Right lobe of liver (tissue), 6 donors: ENCODE data around the gene SLC15A4. TPM values are rescaled to one million over a fixed set of nuclear protein-coding genes. Genes with fewer than 3 reads are reported as not detected.

Source experiments
- ATAC-seq, 4 donors: fragments of 200-7000 bp; cut with Tn5 transposase; one replicate each; pipeline ENCODE4 v1.9.1; 2020; ENCODE audit warnings: mild to moderate bottlenecking in 4 of 4, moderate library complexity in 4 of 4
- DNase-seq, 3 donors: peaks; one replicate each; pipeline ENCODE4 v3.0.0-alpha.2; 2020
- H3K27ac ChIP-seq, 3 donors: fragments of 200-600 bp; one replicate each; pipeline ENCODE4 v1.8.0; 2022
- H3K27me3 ChIP-seq, 2 donors: fragments of 200-600 bp; one replicate each; pipeline ENCODE4 v1.8.0; 2022
- H3K36me3 ChIP-seq, 4 donors: fragments of 200-600 bp; sonication (generic) in 1 of 4; one replicate each; pipeline versions ENCODE4 v1.5.1 to v1.8.0; 2017 to 2022; ENCODE audit warnings: control low read depth in 1 of 4
- H3K4me1 ChIP-seq, 4 donors: fragments of 200-600 bp; sonication (generic) in 1 of 4; one replicate each; pipeline versions ENCODE4 v1.5.1 to v1.8.0; 2017 to 2022; ENCODE audit warnings: control low read depth in 1 of 4
- H3K4me3 ChIP-seq, 3 donors: fragments of 200-600 bp; one replicate each; pipeline ENCODE4 v1.8.0; 2022
- H3K9me3 ChIP-seq, 4 donors: fragments of 200-600 bp; sonication (generic) in 1 of 4; one replicate each; pipeline versions ENCODE4 v1.5.1 to v1.8.0; 2017 to 2022; ENCODE audit warnings: control low read depth in 1 of 4
- CTCF ChIP-seq, 4 donors: fragments of 200-600 bp in 3 of 4; fragments of 450-650 bp in 1 of 4; IDR thresholded peaks; one replicate each; pipeline versions ENCODE4 v1.5.1 to v1.8.0; 2016 to 2022; ENCODE audit warnings: antibody characterized with exemption in 4 of 4, mild to moderate bottlenecking in 2 of 4
- POLR2A ChIP-seq: fragments of 450-650 bp; IDR thresholded peaks from one replicate; pipeline ENCODE4 v1.6.1; 2017; ENCODE audit warnings: antibody characterized with exemption, mild to moderate bottlenecking
- WGBS: methylation state at CpG from one replicate; pipeline ENCODE4 v1.1.6; 2018; ENCODE audit warnings: low coverage, low lambda C conversion rate; ENCODE audit not compliant: insufficient coverage; ENCODE audit errors: missing lambda C conversion rate; 5-methylcytosine and 5-hydroxymethylcytosine counted together
- intact Hi-C, 2 donors: fragments of 100-400 bp; cut with DNase I; formaldehyde crosslinking; loops; one replicate each; pipeline versions ENCODE4 v1.11.2 to v1.14.1; 2022
- total RNA-seq, 6 experiments: library from RNA; depleted of rRNA in 2 of 6; stranded (reverse); fragments of >200 nt in 2 of 6; fragmentation: NEBNext Ultra II Directional in 3 of 6; extraction: Animal tissue kit (Norgen Biotek cat#: 25700) in 3 of 6; gene quantifications; one replicate each; pipeline versions ENCODE4 v1.1.0 to v1.2.4, GENCODE V29; 2016 to 2023
- donor health status: DM: no; HTN: yes; CAD: no.
- donor health status: DM: no; HTN: no; CAD: no.
- donor health status: DM: no; HTN: no; CAD: no.
- donor health status: DM: no; HTN: yes; CAD: no.
- donor health status: DM: no; HTN: yes; CAD: no.

The SLC15A4 gene
- total RNA-seq, 6 experiments from 2014 or later = 10.7 to 49.2 (median 25.5) TPM

- intact Hi-C loops = no loop called here
- no peak for ATAC-seq
- Histone ChIP-seq H3K27ac (no peak overlapping the region), H3K4me3 (no peak overlapping the region), H3K36me3 (peaks cover 0 to 46% (median 15%) of the 10 kb centered on the region in 4 donors), H3K27me3 (no peaks in the 10 kb centered on the region), H3K9me3 (no peaks in the 10 kb centered on the region), H3K4me1 (no peaks in the 10 kb centered on the region)
- no peak for DNase-seq
- no peak for TF ChIP-seq POLR2A
- no peak for TF ChIP-seq CTCF (IDR thresholded peaks at IDR 0.05)
- 96% methylated on average over 13 of the region's 13 CpGs for WGBS
Observed at GRCh38 chr12:128802756-128803155, 21.0 kb downstream of the SLC15A4 start.

DNA sequence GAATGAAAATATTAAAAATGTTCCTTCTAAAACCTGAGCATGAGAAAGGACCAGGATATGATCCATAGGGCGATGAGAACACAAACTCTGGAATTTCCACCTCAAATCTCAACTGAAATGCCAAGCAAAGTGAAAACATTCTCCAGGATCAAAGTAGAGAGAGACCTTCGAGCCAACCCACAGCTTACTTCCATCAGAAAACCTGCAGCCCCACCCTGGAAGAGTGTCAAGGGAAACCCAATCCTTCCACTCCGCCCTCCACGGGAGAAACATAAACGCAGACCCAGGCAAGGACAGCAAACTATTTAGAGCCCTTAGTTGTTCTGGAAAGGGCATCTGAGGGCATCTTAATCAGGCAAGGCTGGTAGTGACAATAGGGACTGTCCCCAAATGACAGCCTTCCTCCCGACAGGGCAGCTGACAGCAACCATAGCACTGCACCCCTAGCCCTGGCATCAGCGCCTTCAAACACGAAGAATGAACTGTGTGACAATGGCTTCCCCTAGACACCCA lies 21.8 kb downstream of the SLC15A4 start:
- DNase-seq = no peak
- ATAC-seq = no peak
- no peaks in the 10 kb centered on the region for H3K27me3 ChIP-seq

DNA sequence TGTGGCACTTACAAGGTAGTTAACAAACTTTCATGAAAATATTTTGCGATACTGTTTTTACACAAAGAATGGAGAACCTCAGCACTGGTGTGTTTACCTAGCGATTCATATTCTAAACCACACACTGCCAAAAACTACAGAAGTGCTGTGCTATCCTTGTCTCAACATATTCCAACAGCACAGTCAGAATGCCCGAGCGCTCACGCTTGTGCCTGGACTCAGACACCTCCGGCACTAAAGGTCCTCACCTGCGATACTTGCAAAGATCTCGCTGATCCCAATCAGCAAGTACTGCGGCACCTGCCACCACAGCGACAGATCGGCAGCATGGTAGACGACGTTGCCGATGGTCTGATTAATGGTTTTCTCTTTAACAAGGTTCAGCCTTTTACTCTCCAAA lies 23.2 kb downstream of the SLC15A4 start:
- Histone ChIP-seq H3K36me3 (peaks cover 2 to 55% (median 19%) of the 10 kb centered on the region in 4 donors), H3K27ac (no peak overlapping the region), H3K27me3 (no peaks in the 10 kb centered on the region), H3K9me3 (no peaks in the 10 kb centered on the region), H3K4me3 (no peak overlapping the region), H3K4me1 (no peaks in the 10 kb centered on the region)
- 97% methylated on average over 14 of the region's 14 CpGs for WGBS
- no peak for DNase-seq
- intact Hi-C loops = no loop called here
- TF ChIP-seq CTCF (IDR thresholded peaks at IDR 0.05) (no peak), POLR2A (no peak)
- no peak for ATAC-seq

More for the DNA sequence above, 21.8 kb downstream of the SLC15A4 start:
- WGBS = 82% methylated on average over 4 of the region's 8 CpGs
- intact Hi-C loops = no loop called here
- H3K9me3 ChIP-seq = no peaks in the 10 kb centered on the region
- H3K4me3 ChIP-seq = no peak overlapping the region
- H3K36me3 ChIP-seq = peaks cover 0 to 46% (median 17%) of the 10 kb centered on the region in 4 donors
- no peaks in the 10 kb centered on the region for H3K4me1 ChIP-seq
- no peak for TF ChIP-seq CTCF (IDR thresholded peaks at IDR 0.05)
- no peak for TF ChIP-seq POLR2A
- no peak overlapping the region for H3K27ac ChIP-seq

DNA sequence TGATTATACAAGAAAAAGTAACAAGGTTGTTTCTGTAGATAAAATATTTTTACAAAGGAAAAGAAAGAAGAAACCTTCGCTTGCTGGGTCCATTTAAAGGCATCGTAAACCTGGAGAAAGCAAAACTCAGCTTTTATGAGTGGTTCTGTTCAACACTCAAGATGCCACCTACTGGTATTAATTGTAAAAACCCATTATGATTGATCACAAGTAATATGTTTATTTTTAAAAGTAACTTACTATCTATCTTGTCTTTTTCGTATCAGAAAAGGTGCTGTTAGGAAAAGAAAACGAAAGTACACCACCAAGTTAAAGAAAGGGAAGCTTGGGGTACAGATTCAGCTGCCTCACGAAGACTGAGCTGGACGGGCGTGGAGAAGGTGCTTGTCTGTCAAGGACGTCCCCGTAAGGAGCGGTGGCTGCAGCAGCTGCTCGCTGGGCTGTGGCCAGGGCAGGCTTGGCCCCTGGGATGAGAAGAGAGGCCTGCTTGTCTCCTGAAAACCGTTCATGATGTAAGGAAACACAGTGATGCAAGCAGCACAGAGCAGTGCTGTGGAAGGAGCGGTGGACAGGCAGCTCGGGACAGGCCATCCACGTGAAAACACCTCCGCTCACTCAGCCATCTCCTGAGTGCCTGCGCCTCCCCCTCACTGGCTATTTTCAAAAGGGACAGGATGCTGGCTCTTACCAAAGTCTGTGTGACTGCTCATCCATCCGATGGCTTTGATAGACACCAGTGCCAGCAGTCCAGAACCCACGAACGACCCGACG lies 25.0 kb downstream of the SLC15A4 start:
- WGBS = 85% methylated on average over 10 of the region's 22 CpGs
- Histone ChIP-seq H3K4me3 (no peak overlapping the region), H3K36me3 (peaks cover 8 to 64% (median 21%) of the 10 kb centered on the region in 4 donors), H3K4me1 (no peaks in the 10 kb centered on the region), H3K9me3 (no peaks in the 10 kb centered on the region), H3K27me3 (no peaks in the 10 kb centered on the region), H3K27ac (no peak overlapping the region)
- DNase-seq (no peak), ATAC-seq (no peak)
- no peak for TF ChIP-seq POLR2A
- peak in 3 of 4 donors; percentile 5 to 24 (median 12) for TF ChIP-seq CTCF (IDR thresholded peaks at IDR 0.05)
- intact Hi-C loops = no loop called here
